ENCODE measurements around the gene ZDHHC24.

DNA sequence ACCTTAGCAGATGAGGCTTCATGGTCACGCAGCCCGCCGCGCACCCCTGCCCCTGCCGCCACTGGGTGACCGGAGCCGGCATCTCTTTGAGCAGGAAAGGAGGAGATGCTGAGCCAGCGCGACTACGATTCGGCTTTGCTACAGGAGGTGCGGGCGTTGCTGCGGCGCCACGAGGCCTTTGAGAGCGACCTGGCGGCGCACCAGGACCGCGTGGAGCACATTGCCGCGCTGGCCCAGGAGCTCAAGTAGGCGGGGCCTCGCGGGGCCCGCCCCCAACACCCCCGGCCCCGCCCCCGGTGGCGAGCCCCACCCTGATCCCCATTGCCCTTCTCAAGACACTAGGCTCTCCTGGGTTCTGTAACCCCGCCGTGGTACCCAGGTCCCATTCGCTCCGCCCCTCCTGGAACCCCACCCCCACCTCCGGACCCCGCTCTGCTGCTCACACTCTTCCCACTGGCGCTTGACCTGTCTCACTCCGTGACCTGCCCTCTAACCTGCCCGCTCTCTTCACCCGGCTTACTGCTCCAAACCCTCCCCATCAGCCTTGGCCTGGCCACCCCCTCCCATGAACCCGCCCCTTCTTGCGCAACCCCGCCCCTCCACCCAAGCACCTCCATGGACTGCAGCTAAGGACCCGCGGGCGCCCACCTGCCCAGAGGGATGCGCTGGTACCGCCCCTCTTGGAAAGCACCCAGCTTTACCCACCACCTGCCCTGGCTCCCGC lies 13.5 kb upstream of the ZDHHC24 start:
- no peak for TF ChIP-seq GATA2 (IDR thresholded peaks at IDR 0.05; ENCODE audit: low read depth, low read length)
- no peak for TF ChIP-seq GATA3 (IDR thresholded peaks at IDR 0.05; ENCODE audit: low read depth, low read length)
